ENCODE data around the gene YKT6.

Gene YKT6

GRCh38 chr7:44246396-44247113 lies 45.8 kb downstream of the YKT6 start:
- Histone ChIP-seq H3K27me3 (ENCODE audit: insufficient read depth, poor library complexity, severe bottlenecking) (no peaks in the 10 kb centered on the region), H3K4me1 (ENCODE audit: insufficient read depth, poor library complexity, severe bottlenecking) (no peaks in the 10 kb centered on the region), H3K9me3 (ENCODE audit: severe bottlenecking) (no peaks in the 10 kb centered on the region), H3K4me3 (ENCODE audit: severe bottlenecking) (no peak overlapping the region), H3K36me3 (ENCODE audit: low read depth) (no peaks in the 10 kb centered on the region), H3K27ac (ENCODE audit: poor library complexity, severe bottlenecking) (no peak overlapping the region)
- TF ChIP-seq, protein P1, sequence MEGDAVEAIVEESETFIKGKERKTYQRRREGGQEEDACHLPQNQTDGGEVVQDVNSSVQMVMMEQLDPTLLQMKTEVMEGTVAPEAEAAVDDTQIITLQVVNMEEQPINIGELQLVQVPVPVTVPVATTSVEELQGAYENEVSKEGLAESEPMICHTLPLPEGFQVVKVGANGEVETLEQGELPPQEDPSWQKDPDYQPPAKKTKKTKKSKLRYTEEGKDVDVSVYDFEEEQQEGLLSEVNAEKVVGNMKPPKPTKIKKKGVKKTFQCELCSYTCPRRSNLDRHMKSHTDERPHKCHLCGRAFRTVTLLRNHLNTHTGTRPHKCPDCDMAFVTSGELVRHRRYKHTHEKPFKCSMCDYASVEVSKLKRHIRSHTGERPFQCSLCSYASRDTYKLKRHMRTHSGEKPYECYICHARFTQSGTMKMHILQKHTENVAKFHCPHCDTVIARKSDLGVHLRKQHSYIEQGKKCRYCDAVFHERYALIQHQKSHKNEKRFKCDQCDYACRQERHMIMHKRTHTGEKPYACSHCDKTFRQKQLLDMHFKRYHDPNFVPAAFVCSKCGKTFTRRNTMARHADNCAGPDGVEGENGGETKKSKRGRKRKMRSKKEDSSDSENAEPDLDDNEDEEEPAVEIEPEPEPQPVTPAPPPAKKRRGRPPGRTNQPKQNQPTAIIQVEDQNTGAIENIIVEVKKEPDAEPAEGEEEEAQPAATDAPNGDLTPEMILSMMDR (IDR thresholded peaks at IDR 0.05; ENCODE audit: poor library complexity, severe bottlenecking): no peak
- ATAC-seq (ENCODE audit: low read depth) (no peak), DNase-seq (ENCODE audit: low spot score) (no peak)

DNA sequence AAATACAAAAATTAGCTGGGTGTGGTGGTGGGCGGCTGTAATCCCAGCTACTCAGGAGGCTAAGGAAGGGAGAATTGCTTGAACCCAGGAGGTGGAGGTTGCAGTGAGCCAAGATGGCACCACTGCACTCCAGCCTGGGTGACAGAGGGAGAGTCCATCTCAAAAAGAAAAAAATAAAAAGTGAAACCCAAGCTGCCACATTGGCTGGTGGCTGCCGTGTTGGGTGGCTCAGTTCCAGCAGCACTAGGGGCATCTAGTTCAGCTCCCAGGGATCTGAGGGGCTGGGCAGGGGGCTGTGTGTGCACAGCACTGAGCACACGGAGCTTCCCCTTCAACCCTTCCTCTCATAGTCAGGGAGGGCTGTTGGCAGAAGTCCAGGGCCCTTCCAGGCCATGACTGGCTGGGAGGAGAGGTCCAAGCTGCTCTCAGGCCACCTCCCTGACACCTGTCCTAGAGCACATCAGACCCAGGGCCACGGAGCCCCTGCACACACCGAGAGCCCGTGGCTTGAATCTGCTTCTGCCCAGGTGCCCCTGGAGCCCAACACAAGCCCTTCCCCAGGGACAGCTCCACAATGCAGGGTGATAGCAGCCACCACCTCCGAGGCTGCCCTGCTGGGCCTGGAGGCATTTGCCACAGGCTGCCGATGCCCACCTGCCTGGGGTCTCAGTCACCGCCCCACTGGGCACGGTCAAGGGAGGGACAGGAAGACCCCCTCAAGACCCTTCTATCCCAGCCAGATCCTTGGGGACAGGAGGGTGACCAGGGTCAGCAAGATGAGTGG lies 47.3 kb downstream of the YKT6 start:
- Histone ChIP-seq H3K9me3 (ENCODE audit: severe bottlenecking) (no peaks in the 10 kb centered on the region), H3K27ac (ENCODE audit: poor library complexity, severe bottlenecking) (no peak overlapping the region), H3K36me3 (ENCODE audit: low read depth) (no peaks in the 10 kb centered on the region), H3K27me3 (ENCODE audit: insufficient read depth, poor library complexity, severe bottlenecking) (no peaks in the 10 kb centered on the region), H3K4me1 (ENCODE audit: insufficient read depth, poor library complexity, severe bottlenecking) (no peaks in the 10 kb centered on the region), H3K4me3 (ENCODE audit: severe bottlenecking) (no peak overlapping the region)
- ATAC-seq (ENCODE audit: low read depth) (no peak), DNase-seq (ENCODE audit: low spot score) (no peak)
- TF ChIP-seq, protein P1 (IDR thresholded peaks at IDR 0.05; ENCODE audit: poor library complexity, severe bottlenecking): no peak

GRCh38 chr7:44249639-44250234 lies 49.0 kb downstream of the YKT6 start:
- DNase-seq (ENCODE audit: low spot score): no peak
- H3K9me3 ChIP-seq (ENCODE audit: severe bottlenecking): no peaks in the 10 kb centered on the region
- no peak overlapping the region for H3K4me3 ChIP-seq (ENCODE audit: severe bottlenecking)
- no peak overlapping the region for H3K27ac ChIP-seq (ENCODE audit: poor library complexity, severe bottlenecking)
- ATAC-seq (ENCODE audit: low read depth): no peak
- no peaks in the 10 kb centered on the region for H3K36me3 ChIP-seq (ENCODE audit: low read depth)
- TF ChIP-seq, protein P1 (IDR thresholded peaks at IDR 0.05; ENCODE audit: poor library complexity, severe bottlenecking): no peak
- H3K27me3 ChIP-seq (ENCODE audit: insufficient read depth, poor library complexity, severe bottlenecking): no peaks in the 10 kb centered on the region
- no peaks in the 10 kb centered on the region for H3K4me1 ChIP-seq (ENCODE audit: insufficient read depth, poor library complexity, severe bottlenecking)

DNA sequence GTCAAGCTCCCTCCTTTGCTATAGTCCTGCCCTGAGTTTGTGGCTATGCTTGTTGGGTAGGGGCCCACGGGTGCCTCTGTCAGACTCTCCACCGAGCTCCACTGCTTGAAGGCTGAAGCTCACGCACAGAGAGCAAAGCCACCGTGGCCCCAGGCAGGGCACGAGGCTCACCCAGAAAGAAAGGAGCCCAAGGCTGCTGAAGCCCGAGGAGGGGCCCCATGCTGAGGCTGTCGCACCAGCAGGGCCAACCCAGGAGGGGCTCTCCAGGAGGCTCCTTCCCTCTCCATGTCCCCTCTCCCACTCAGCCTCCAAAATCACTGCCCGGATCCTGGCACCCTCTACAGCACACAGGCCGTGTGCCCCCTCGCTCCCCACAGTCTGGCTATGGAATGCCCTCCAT lies 50.5 kb downstream of the YKT6 start:
- H3K36me3 ChIP-seq (ENCODE audit: low read depth): no peaks in the 10 kb centered on the region
- H3K27ac ChIP-seq (ENCODE audit: poor library complexity, severe bottlenecking): no peak overlapping the region
- H3K27me3 ChIP-seq (ENCODE audit: insufficient read depth, poor library complexity, severe bottlenecking): no peaks in the 10 kb centered on the region
- no peaks in the 10 kb centered on the region for H3K9me3 ChIP-seq (ENCODE audit: severe bottlenecking)
- H3K4me3 ChIP-seq (ENCODE audit: severe bottlenecking): no peak overlapping the region
- no peak for ATAC-seq (ENCODE audit: low read depth)
- DNase-seq (ENCODE audit: low spot score): no peak
- TF ChIP-seq, protein P1 (IDR thresholded peaks at IDR 0.05; ENCODE audit: poor library complexity, severe bottlenecking): no peak
- H3K4me1 ChIP-seq (ENCODE audit: insufficient read depth, poor library complexity, severe bottlenecking): no peaks in the 10 kb centered on the region
